GM19351 (cell line): Measurements from ENCODE around the gene ATP5F1E.
"Not testable (repeated sequence)": the region's sequence is repeated elsewhere in the genome, so short reads cannot be mapped to it uniquely, and the experiment has no call there.

Experiments used
- ATAC-seq: cut with Tn5 transposase; IDR thresholded peaks from one replicate; pipeline ENCODE4 v1.9.1; 2021; ENCODE audit warnings: mild to moderate bottlenecking, moderate library complexity; ENCODE audit not compliant: unreplicated experiment

Gene ATP5F1E

DNA sequence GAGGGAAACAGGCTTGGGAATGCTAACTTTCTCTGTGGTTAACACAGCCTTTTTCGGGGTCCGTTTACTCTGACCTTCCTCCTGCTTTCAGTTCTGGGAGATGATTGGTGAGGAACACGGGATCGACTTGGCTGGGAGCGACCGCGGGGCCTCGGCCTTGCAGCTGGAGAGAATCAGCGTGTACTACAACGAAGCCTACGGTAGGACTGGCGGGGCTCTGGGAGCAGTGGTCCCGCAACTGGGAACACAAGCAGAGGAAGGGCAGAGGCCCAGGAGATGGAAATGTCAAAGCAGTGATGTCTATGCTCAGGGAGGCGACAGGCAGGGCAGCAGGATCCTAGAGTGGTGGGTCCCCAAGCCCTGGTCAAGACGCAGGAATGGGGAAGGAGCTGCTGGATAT, 9.4 kb downstream of the ATP5F1E start:
- ATAC-seq = no peak

DNA sequence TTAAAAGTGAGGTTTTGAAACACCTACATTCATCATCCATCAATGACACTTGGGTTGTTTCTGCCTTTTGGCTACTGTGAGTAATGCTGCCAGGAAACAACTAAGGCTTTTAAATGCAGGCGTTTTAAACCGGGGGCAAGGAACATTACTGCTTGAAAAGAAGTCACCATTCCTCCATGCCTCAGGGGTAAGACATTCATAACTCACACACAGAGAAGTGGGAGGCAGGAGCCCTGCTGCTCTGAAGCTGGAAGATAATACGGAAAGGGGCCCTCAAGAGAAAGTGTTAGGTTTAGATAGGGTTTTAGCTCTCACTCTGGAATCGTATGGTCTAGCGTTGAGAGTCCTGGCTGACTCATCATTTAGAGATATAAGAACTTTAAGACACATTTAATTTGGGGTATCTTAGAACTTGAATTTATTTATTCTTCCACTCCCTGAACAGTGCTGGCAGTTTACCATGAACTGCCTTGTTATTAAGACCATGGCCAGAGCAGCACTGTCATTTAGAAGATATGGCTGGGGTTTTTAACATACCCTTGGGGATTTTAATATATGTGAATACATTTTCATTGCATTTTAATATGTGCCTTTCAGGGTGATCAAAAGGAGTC, 11.1 kb downstream of the ATP5F1E start:
- no peak for ATAC-seq

DNA sequence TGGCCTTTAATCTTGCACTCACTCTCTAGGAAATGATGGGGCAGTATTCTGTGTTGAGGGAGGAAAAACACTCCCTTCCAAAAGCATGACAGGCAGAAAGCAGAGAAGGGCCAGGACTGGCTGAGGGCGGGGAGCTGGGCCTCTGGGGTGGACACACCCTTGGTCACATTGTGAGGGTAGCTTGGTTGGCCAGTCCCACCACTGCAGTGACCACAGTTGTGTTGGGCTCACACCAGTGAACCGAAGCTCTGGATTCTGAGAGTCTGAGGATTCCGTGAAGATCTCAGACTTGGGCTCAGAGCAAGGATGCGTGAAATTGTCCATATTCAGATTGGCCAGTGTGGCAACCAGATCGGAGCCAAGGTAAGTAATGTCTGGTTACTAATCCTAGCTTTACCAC, 12.9 kb downstream of the ATP5F1E start, which contains the start of gene TUBB1:
Gene TUBB1 (plus strand): TSS at position 213 of the 400 bp plus-strand sequence. CDS start 94 bp downstream, at position 307.
- no peak for ATAC-seq

DNA sequence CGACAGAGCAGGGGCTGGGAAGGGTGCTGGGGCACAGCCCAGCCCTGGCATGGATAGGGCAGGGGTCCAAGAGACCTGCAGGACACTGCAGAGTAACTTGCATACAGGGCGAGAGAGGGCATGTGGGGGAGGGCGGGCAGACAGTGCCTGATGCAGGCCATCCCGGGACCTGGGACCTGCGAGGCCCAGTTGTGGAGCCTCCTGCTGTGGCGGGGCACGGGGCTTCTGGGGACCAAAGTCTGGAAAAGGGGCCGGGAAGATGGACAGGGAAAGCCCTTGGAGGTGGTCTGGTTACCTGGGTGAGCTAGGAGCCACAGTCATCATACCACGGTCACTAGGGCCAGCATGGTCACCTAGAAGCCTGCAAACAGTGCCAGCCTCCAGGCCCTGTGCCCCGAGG, 13.3 kb downstream of the ATP5F1E start:
- ATAC-seq = no peak

DNA sequence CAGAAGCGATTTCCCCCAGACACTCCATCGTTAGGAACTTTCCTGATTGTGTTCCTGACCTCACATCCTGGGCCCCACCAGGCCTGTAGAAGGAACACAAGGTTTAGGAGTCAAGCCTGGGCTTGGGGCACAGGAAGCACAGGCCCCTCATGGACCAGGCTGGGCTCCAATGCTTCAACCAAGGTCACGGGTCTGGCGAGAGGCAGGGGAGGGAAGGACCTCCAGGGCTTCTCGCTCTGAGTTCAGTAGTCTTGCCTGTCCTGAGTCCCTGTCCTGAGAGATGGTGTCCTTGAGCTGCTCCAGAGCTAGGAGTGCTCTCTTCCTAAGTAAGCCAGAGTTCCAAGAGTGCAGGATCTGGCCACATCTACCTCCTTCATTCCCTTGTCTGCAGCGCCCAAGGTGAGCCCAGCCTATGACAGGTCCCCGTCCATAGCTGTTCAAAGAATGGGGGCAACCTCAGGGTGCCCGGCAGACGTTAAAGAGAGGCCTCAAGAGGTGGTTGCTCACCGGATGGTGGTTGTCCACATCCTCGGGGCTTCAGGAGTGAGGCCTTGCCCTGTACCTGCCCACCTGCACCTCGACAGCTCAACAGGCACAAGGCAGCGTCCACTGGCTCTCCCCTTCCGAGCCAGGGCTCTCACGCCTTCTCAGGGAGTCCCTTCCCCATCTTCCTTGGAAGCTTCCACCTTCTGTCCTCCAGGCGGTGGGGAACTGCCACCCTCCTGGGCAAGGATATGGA, 14.5 kb downstream of the ATP5F1E start:
- no peak for ATAC-seq

DNA sequence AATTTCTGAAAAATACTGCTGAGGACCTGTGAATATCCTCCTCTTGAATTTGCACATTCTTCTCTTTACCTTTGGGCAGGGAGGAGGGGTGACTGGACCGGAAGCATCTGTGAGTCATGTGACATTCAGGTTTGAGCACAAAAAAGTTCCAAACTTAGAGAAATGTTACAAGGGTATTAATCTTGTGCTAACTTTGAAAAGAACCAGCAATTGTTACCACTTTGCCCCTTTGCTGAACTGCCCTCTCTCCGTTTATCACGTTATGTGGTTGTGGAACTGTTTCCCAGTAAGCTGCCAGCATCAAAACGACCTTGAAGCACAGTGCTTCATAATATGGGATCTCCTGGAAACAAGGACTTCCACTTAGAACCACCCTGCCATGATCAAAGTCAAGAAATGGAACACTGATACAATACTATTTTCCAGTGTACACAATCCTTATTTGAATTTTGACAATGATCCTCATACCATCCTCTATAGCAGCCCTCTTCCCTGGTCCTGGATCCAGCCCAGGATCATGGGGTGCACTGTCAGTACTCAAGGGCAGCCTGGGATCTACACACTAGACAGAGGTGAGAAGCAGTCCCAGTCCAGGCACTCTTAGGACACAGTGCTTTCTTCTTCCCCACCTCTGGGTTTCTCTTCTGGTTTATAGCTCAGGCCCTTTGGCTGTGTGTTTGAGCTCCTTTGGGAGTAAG, 15.2 kb downstream of the ATP5F1E start:
- ATAC-seq = no peak

DNA sequence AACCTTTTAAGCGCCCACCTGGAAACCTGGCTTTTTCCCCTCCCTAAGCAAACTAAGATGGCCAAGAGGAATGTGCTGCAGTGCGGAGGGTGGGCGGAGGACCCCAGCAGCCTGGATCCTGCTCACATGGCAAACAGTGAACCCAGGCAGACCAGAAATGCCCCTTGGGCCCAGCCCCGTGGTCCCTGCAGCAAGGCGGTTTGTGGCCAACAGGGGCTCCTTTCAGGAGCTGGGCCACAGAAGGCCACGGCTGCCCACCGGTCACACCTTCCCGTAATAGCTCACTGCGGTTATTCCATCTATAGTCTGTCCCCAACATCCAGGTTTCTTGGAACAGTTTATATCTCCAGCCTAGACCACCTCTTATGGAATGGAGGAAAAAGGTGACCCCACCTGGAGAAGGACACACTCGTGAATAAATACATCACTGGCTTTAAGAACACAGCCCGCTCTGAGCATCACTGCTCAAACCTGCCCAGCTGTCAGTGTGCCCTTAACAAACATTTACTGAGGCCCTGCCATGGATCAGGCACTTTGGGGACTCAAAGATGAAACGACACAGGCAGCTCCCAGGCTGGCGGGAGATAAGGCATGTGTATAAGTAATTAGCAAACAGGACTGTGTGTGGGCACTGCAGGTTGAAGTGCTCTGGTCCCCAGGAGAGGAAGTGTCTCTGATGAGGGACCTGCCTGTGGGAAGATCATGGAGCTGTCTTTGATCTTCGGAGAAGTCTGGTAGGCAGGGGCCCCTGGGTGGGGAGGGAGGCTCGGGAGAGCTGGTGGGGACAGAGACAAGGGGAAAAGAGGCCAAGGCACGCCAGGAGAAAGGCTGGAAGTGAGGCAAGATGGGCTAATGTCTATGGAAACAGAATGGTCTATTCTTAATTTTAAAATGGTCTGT, 16.1 kb downstream of the ATP5F1E start:
- no peak for ATAC-seq

DNA sequence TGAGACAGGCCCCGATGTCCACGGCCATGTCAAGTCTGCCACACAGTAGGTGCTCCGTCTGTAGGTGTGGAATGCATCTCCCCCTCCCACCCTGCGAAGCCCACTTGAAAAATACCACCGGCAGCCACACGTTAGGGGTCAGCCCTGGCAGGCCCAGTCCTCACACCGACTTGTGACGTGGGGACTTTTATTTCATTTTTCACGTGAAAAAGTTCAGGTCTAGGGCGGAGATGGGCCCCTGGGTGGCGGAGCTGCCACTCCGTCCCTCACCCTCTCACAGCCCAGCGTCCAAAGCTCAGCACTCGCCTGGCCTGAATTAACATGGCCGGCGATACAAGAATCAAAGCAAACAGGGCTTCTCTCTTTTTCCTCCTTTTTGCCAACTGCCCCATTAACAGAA, 16.7 kb downstream of the ATP5F1E start:
- ATAC-seq = no peak

DNA sequence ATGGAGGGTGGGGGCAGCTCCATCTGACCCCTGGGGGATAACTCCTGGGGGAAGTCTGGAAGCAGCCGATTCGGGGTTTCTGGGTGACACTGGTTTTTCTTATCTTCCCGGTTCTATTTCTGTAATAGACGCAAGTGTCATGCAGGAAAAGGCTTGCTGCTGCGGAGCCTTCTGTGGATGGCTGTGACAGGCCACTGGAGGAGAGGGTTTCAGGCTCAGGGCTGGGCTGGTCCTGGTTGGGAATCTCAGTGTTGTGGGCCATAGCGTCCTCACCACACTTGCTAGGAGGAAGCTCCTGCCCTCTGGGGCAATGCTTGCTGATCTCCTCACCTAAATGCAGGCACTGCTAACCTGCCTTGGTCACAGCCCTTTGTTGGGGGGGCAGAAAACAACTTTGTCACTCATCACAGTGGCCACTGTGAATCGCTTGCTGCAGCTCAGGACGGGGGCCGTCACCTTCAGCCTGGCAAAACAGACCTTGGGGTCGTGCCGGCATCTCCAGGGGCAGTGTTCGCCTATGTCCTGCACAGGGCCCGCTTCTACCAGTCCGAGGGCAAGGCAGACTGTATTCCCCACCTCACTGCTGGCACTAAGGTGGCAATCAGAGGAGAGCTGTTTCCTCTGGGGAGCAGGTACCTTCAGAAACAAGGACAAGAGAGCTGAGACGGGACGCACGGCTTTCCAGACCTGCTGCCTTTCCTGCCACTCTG, 17.3 kb downstream of the ATP5F1E start:
- ATAC-seq = no peak

DNA sequence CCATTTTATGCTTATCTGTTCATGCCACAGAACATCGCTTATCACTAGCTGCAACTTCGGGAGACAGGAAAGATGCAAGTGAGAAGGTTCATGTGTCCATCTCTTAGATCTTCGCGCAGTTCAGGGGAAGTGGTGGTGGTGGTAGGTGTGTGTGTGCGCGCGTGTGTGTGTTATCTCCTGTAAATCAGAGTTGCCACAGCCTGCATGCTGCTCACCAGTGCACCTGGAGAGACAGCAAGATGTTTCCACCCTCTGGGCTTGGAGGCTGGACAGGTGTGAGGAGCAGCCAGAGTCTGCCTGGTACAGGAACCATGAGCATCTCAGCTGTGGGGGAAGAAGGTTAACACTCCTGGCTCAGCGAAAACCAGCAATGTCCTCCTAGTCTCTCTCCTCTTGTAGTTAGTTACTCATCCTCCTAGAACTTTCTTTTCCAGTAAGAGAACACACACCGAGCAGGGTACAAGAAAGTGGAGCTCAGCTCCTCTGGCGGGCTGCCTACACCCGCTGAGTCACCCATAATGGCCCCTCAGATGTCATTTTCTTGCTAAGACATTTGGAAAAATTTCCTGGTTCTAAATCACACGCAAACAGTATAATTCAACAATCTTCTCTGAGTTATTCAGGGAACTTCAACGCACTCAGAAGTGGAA, 18.1 kb downstream of the ATP5F1E start:
- ATAC-seq = no peak

DNA sequence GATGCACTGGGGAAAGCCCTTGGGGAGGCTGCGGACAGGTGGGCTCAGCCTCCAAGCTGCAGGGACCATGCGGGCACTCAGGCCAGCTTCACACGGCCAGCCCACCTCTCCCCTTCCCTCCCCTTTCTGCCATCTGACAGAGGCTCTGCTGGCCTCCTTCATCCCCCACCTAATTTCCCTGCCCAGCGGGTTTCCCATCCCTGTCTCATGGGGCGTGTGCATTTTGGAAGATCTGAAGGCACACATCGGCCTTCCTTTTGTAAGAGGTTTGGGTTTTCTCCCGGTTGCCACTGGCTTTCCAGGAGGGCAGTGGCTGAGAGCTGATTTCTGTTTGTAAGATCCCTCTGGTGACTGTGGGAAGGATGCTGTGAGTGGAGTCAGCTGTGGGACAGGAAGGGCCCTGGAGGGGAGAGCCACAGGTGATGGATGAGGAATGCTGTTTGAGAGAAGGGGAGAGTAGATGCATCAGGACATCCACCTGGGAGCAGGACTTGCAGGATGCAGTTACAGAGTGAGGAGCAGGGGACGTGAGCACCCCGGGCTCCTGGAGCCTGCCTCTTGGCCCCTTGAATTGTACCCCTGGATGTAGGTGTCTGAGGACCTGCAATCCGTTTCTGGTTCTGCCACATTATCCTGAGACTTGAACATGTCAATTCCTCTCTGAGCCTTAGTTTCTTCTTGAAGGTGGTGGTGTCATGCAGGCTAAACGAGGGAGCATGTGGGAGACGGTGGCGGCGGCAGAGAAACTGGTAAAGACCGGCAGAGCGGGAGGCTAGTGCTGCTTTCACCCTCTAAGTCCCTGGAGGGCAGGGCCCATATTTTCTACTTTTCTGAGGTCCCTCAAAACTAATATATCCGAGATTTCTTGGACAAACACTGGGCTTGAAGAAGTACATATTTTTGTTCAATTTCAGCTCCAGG, 18.8 kb downstream of the ATP5F1E start:
- no peak for ATAC-seq

DNA sequence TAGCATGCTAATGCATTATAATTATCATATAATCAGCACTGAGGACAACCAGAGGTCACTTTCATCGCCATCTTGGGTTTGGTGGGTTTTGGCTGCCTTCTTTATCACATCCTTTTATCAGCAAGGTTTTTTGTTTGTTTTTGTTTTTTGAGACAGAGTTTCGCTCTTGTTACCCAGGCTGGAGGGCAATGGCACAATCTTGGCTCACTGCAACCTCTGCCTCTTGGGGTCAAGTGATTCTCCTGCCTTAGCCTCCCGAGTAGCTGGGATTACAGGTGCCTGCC, 20.3 kb downstream of the ATP5F1E start:
- ATAC-seq = not testable (repeated sequence)

DNA sequence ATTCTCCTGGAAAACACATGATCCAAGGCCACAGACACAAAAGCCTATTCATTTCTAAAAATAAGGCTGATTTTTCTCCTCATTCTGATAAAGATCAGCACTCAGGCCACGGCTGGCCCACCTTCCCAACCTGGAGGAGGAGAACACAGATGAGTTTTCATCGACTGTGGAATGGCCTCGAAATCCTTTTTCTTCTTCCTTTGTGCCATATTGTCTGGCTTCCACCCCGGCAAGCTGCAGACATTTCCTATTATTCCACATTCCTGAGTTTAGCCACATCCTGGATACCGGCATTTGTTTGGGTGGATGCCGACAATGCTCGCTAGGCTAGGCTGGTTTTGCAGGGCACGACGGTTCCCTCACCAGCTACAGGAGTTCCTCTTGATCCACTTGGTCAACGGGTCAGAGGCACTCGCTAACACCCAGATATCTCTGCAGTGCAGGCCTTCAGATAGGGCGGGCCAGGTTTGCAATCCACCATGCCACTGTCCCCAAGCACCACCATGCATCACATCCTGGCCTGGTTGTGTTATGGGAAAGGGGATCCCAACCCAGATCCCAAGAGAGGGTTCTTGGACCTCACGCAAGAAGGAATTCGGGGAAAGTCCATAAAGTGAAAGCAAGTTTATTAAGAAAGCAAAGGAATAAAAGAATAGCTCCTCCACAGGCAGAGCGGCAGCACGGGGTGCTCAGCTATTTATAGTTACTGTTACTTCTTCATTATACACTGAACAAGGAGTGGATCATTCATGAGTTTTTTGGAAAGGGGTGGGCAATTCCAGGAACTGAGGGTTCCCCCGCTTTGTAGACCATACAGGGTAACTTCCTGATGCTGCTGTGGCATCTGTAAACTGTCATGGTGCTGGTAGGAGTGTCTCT, 20.9 kb downstream of the ATP5F1E start:
- no peak for ATAC-seq

DNA sequence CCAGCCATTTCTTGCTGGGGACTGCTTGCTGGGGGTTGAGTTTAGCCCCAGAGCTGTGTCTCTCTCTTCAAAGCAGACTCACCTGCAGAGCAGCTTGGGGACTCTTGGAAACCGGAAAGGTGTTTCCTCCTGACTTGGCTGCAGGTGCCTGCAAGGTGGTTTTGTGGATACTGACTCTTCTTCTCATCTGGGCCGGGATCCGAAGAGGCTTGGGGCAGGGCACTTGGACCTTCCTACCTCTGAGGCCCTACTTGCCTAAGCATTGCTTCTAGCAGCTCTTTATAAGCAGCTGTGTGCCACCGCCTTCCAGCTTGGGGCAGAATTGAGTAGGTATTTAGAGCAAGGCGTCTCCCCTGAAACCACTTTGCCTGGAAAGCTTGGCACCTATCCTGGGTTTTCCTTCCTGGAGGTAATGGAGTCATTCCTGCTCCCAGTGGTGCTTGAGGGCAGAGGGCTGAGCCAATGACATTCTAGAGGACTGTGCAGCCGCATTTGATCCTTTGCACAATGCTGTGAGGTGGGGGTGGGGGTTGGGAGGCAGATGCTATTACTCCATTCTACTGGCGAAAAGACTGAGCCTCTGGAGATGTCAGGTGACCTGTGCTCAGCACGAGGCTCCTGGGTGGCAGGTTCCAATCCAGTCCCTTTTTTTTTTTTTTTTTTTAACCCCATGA, 21.7 kb downstream of the ATP5F1E start:
- ATAC-seq = no peak

DNA sequence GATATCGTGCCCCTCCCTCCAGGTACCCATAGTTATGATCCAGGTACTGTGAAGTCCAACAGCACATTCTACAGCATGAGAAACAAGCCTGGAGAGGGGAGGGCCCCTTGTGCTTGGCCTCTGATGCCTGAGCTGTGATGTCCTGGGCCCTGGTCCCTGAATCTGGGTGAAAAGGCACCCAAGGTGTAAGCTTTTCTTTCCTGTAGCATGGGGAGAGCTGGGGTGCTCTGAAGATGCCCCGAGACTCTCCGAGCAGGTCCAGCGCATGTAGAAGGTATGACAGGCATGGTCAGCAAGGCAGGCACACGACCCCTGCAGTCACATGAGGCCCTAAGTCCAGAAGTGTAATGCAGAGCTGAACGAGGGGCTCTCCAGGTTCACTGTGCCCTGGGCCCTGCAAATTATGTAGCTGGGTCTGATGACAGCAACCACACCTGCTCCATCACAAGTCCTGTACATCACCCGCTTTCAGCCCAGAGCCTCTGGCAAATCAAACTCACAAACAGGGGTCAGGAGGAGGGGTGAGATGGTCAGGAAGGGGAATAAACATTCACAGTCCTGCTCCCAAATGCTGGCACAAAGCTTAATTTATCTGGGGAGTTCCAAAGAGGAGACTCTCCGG, 23.3 kb downstream of the ATP5F1E start:
- ATAC-seq = no peak

DNA sequence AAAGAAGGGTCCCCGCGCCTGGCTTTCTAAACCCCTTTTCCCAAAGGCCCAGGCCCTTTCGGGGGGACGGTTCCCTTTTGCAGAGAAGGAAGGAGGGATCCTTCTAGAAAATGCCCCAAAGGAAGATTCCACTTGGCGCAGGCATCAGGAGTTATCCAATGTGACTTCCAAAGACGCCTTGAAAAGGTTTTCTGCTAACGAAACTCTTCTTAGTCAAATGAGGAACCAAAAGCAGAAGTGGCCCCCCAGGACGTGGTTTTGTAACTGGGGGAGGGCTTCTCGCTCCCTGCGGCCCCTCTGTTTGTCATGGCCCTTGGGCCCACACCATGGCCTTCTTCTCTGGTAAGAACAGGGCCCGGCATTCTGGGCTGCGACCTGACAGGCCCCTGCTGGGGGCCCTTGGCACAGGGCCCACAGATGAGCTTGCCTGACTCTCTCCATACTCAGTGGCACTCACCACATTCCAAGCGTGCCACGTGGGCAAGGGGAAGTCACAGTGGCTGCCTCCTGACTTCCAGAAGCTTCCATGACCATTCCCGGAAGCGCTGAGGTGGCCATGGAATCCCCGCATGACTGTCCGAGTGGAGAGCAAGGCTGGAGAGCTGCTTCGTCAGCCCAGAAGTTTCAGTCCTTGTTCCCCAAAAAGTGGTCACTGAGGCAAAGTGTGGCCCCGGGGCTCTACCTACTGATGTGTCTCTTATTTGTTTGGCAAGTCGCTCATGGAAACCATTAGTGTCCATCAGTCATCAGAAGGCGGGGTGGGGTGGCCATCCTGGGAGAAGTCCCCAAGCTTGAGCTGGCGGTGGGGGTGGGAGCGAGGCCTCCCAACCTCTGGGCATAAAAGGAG, 24.2 kb downstream of the ATP5F1E start:
- ATAC-seq = peak; percentile 40
